H1 (cell line): Measurements from ENCODE around the gene ACBD5. TPM values are rescaled to one million over a fixed set of nuclear protein-coding genes. Genes with fewer than 3 reads are reported as not detected.
"Not testable (repeated sequence)": the region's sequence is repeated elsewhere in the genome, so short reads cannot be mapped to it uniquely, and the experiment has no call there.

Experiments
- CTCF ChIA-PET: fragments of 300-600 bp; sonication (Branson Sonifier 250); formaldehyde crosslinking; loops from one replicate; lab custom pipeline; 2021; ENCODE audit not compliant: partially characterized antibody; lab: Charles Lee
- POLR2A ChIA-PET: fragments of 300-600 bp; sonication (Branson Sonifier 250); formaldehyde crosslinking; loops from one replicate; lab custom pipeline; 2021; ENCODE audit warnings: inconsistent platforms; ENCODE audit not compliant: partially characterized antibody; lab: Charles Lee
- DNase-seq, 2 experiments: peaks; one replicate each; pipeline versions ENCODE4 v3.0.0 to v3.0.0-alpha.2; 2010 to 2022; ENCODE audit warnings: low spot score in 2 of 2, low read depth in 1 of 2, mixed read lengths in 1 of 2
- FAIRE-seq: peaks from 2 replicates; lab custom pipeline; 2011; peaks lifted over from hg19 to GRCh38; lab: Jason Lieb, UNC
- H2AFZ ChIP-seq: 2 replicates; pipeline ENCODE4 v1.8.1; 2012; ENCODE audit warnings: low read length, inconsistent platforms
- H2AK5ac ChIP-seq: 2 replicates; pipeline ENCODE4 v1.6.1; 2013; ENCODE audit warnings: low read depth, low read length
- H2BK120ac ChIP-seq: replicated peaks from 2 replicates; pipeline ENCODE3; 2013; ENCODE audit warnings: low read depth, low read length, inconsistent platforms
- H2BK12ac ChIP-seq: 2 replicates; pipeline ENCODE4 v1.6.1; 2013; ENCODE audit warnings: low read depth, low read length
- H2BK15ac ChIP-seq: 2 replicates; pipeline ENCODE4 v1.6.1; 2013; ENCODE audit warnings: low read length
- H2BK20ac ChIP-seq: 2 replicates; pipeline ENCODE4 v1.6.1; 2013; ENCODE audit warnings: low read length
- H2BK5ac ChIP-seq: 2 replicates; pipeline ENCODE4 v1.6.1; 2013; ENCODE audit warnings: low read depth, low read length
- H3K14ac ChIP-seq: 2 replicates; pipeline ENCODE4 v1.6.1; 2013; ENCODE audit warnings: inconsistent platforms; ENCODE audit not compliant: insufficient read length
- H3K18ac ChIP-seq: 2 replicates; pipeline ENCODE4 v1.6.1; 2013; ENCODE audit warnings: low read length; ENCODE audit errors: extremely low read depth
- H3K23ac ChIP-seq: 2 replicates; pipeline ENCODE4 v1.6.1; 2013; ENCODE audit warnings: inconsistent platforms; ENCODE audit not compliant: insufficient read length
- H3K23me2 ChIP-seq: 2 replicates; pipeline ENCODE4 v1.6.1; 2013; ENCODE audit warnings: low read depth, low read length
- H3K27ac ChIP-seq: 2 replicates; pipeline ENCODE4 v1.6.1; 2011; ENCODE audit warnings: low read depth, low read length, inconsistent platforms
- H3K27me3 ChIP-seq, 4 experiments: replicated peaks in 1 of 4; 1 replicate in 1 of 4; 2 replicates in 3 of 4; pipeline versions ENCODE4 v1.6.1 to v1.8.1; 2011 to 2013; ENCODE audit warnings: low read length in 3 of 4, mild to moderate bottlenecking in 3 of 4, inconsistent platforms in 2 of 4, mixed read lengths in 2 of 4, moderate library complexity in 1 of 4; ENCODE audit not compliant: control insufficient read depth in 3 of 4, insufficient read depth in 3 of 4; ENCODE audit errors: extremely low read depth in 1 of 4
- H3K36me3 ChIP-seq, 4 experiments: 2 replicates each; pipeline versions ENCODE4 v1.6.1 to v1.8.1; 2011 to 2013; ENCODE audit warnings: mild to moderate bottlenecking in 4 of 4, low read length in 3 of 4, moderate library complexity in 2 of 4, control low read depth in 1 of 4, inconsistent platforms in 1 of 4; ENCODE audit not compliant: insufficient read depth in 4 of 4, control insufficient read depth in 2 of 4
- H3K4ac ChIP-seq: replicated peaks from 2 replicates; pipeline ENCODE3; 2013; ENCODE audit warnings: low read length, low read depth, mixed read lengths, inconsistent platforms; ENCODE audit not compliant: insufficient read length
- H3K4me1 ChIP-seq, 4 experiments: replicated peaks in 1 of 4; 1 replicate in 1 of 4; 2 replicates in 3 of 4; pipeline versions ENCODE4 v1.6.1 to v1.8.1; 2011 to 2013; ENCODE audit warnings: low read length in 3 of 4, inconsistent platforms in 2 of 4, mixed read lengths in 1 of 4; ENCODE audit not compliant: insufficient read depth in 4 of 4, control insufficient read depth in 3 of 4
- H3K4me2 ChIP-seq, 2 experiments: 2 replicates each; pipeline versions ENCODE4 v1.6.1 to v1.8.1; 2011 to 2013; ENCODE audit warnings: low read depth in 2 of 2, low read length in 2 of 2, control low read depth in 1 of 2, inconsistent platforms in 1 of 2, mild to moderate bottlenecking in 1 of 2; ENCODE audit not compliant: insufficient read depth in 1 of 2
- H3K4me3 ChIP-seq, 4 experiments: fragments of 200-600, 300-600 bp in 1 of 4; sonication (generic), shearing (Covaris generic), sonication (Bioruptor Twin) in 1 of 4; 2 replicates each; pipeline versions ENCODE4 v1.5.1 to v1.8.1; 2011 to 2016; ENCODE audit warnings: low read length in 4 of 4, low read depth in 3 of 4, control low read depth in 2 of 4, inconsistent platforms in 2 of 4, mild to moderate bottlenecking in 2 of 4, mixed read lengths in 1 of 4, moderate library complexity in 1 of 4; ENCODE audit not compliant: insufficient read depth in 2 of 4; ENCODE audit errors: extremely low read depth in 1 of 4
- H3K56ac ChIP-seq: replicated peaks from 2 replicates; pipeline ENCODE3; 2013; ENCODE audit warnings: low read depth, mild to moderate bottlenecking, mixed read lengths, low read length, inconsistent platforms; ENCODE audit not compliant: insufficient read length
- H3K79me1 ChIP-seq: 2 replicates; pipeline ENCODE4 v1.6.1; 2013; ENCODE audit warnings: low read depth, low read length, control low read depth
- H3K79me2 ChIP-seq, 2 experiments: 2 replicates each; pipeline versions ENCODE4 v1.6.1 to v1.8.1; 2012 to 2013; ENCODE audit warnings: low read length in 2 of 2, mild to moderate bottlenecking in 2 of 2, inconsistent platforms in 1 of 2; ENCODE audit not compliant: insufficient read depth in 2 of 2, control insufficient read depth in 1 of 2
- H3K9ac ChIP-seq, 4 experiments: replicated peaks in 1 of 4; 1 replicate in 1 of 4; 2 replicates in 3 of 4; pipeline versions ENCODE4 v1.6.1 to v1.8.1; 2011 to 2013; ENCODE audit warnings: low read depth in 3 of 4, low read length in 3 of 4, control low read depth in 2 of 4, mild to moderate bottlenecking in 2 of 4, moderate library complexity in 2 of 4, inconsistent platforms in 1 of 4; ENCODE audit errors: extremely low read depth in 1 of 4
- H3K9me3 ChIP-seq, 2 experiments: 2 replicates each; pipeline versions ENCODE4 v1.6.1 to v1.8.1; 2012 to 2013; ENCODE audit warnings: mild to moderate bottlenecking in 2 of 2, moderate library complexity in 2 of 2, control low read depth in 1 of 2, inconsistent platforms in 1 of 2, low read depth in 1 of 2, low read length in 1 of 2, mixed read lengths in 1 of 2; ENCODE audit not compliant: insufficient read depth in 2 of 2
- H4K20me1 ChIP-seq, 2 experiments: replicated peaks in 1 of 2; 2 replicates each; pipeline versions ENCODE3 to v1.8.1; 2011 to 2013; ENCODE audit warnings: inconsistent platforms in 2 of 2, low read length in 2 of 2, mild to moderate bottlenecking in 1 of 2; ENCODE audit not compliant: insufficient read depth in 2 of 2, control insufficient read depth in 1 of 2
- H4K5ac ChIP-seq: 2 replicates; pipeline ENCODE4 v1.6.1; 2013; ENCODE audit warnings: low read length, low read depth, mixed read lengths, inconsistent platforms; ENCODE audit not compliant: insufficient read length
- H4K8ac ChIP-seq: 2 replicates; pipeline ENCODE4 v1.8.0; 2013; ENCODE audit warnings: mild to moderate bottlenecking, moderate library complexity, low read length, inconsistent platforms; ENCODE audit not compliant: insufficient read depth; ENCODE audit errors: extremely low read depth
- H4K91ac ChIP-seq: replicated peaks from 2 replicates; pipeline ENCODE3; 2013; ENCODE audit warnings: low read length, mixed read lengths, inconsistent platforms; ENCODE audit not compliant: insufficient read length
- WGBS, 2 experiments: shearing (Covaris generic) in 1 of 2; methylation state at CpG; one replicate each; pipeline versions ENCODE4 v1.1.6 to v1.1.7; 2013 to 2015; ENCODE audit warnings: low lambda C conversion rate in 2 of 2, mixed read lengths in 2 of 2, inconsistent platforms in 1 of 2, low coverage in 1 of 2, missing lambda C conversion rate in 1 of 2; ENCODE audit not compliant: insufficient replicate concordance in 2 of 2, insufficient coverage in 1 of 2, insufficient read length in 1 of 2; ENCODE audit errors: extremely low coverage in 1 of 2, missing lambda C conversion rate in 1 of 2; 5-methylcytosine and 5-hydroxymethylcytosine counted together
- polyA plus RNA-seq, 7 experiments: library from polyadenylated mRNA; depleted of rRNA in 3 of 7; stranded (reverse) in 5 of 7; unstranded in 2 of 7; fragments of >200 nt in 5 of 7; fragments of 200-250 nt in 2 of 7; gene quantifications; 1 replicate in 5 of 7; 2 replicates in 1 of 7; 4 replicates in 1 of 7; pipeline versions ENCODE4 v1.2.1 to v1.2.3, GENCODE V29; 2011 to 2013; ENCODE audit warnings: missing spikeins in 2 of 7, mixed read lengths in 2 of 7
- total RNA-seq: library from RNA; stranded (reverse); fragmentation: NEBNext Ultra II Directional; extraction: Animal tissue kit (Norgen Biotek cat#: 25700); gene quantifications from 2 replicates; pipeline ENCODE4 v1.2.1, GENCODE V29; 2021

The ACBD5 gene
- total and polyA plus RNA-seq, 2 of the 8 experiments (the other 6 are each of a cell fraction or from before 2014, with no cell fraction given) = 4.6 to 15.9 TPM

- H3K23ac ChIP-seq, H3K79me2 ChIP-seq, H2BK120ac ChIP-seq, H3K4me2 ChIP-seq, H2BK20ac ChIP-seq, H3K18ac ChIP-seq, H2BK12ac ChIP-seq, H4K91ac ChIP-seq, H3K27ac ChIP-seq, H2BK15ac ChIP-seq, POLR2A ChIA-PET, H2BK5ac ChIP-seq, H3K23me2 ChIP-seq, H3K4me1 ChIP-seq, H3K4ac ChIP-seq, H3K79me1 ChIP-seq, H2AFZ ChIP-seq, H3K4me3 ChIP-seq, H3K9ac ChIP-seq, DNase-seq, H3K56ac ChIP-seq, FAIRE-seq, H3K14ac ChIP-seq, H3K9me3 ChIP-seq, H2AK5ac ChIP-seq, H4K8ac ChIP-seq, H3K36me3 ChIP-seq, H4K20me1 ChIP-seq, H4K5ac ChIP-seq: not testable (repeated sequence)
- WGBS, 2 experiments = 91% methylated on average over 6 of the region's 7 CpGs; no CpG with 5 or more reads in 1 of the 2 experiments
- CTCF ChIA-PET = interaction anchor here (0.6 kb wide), 1 partner anchor 33 kb away, joined by 3 read pairs; no protein-coding TSS in a partner anchor
- peaks cover 1 to 26% (median 16%) of the 10 kb centered on the region in 4 experiments for H3K27me3 ChIP-seq
Observed at GRCh38 chr10:27262788-27263187, 22.2 kb upstream of the ACBD5 start.
